Left hindlimb (tissue), 1 donor: ENCODE measurements around the gene BEST3.

ENCODE experiments used
- DNase-seq: peaks from one replicate; pipeline ENCODE4 v3.0.0-alpha.2; 2018

BEST3 gene

GRCh38 chr12:69698769-69699540 lies at the start of gene BEST3:
BEST3 (minus strand) TSS chr12:69699303; CDS start chr12:69697798, 1,505 bp downstream.
- DNase-seq = no peak

- no peak for DNase-seq
These were observed 45.0 kb upstream of the BEST3 start for GRCh38 chr12:69744109-69744508.

GRCh38 chr12:69739287-69740191 lies 40.4 kb upstream of the BEST3 start:
- DNase-seq = peak; percentile 45

GRCh38 chr12:69738351-69739286 lies 39.5 kb upstream of the BEST3 start, which contains the start of gene RAB3IP:
RAB3IP (plus strand) TSS chr12:69738860; CDS start chr12:69755409, 16,549 bp downstream.
- peak; percentile 90 for DNase-seq

GRCh38 chr12:69733638-69734037 lies 34.5 kb upstream of the BEST3 start:
- DNase-seq = no peak

- no peak for DNase-seq
These were observed 33.0 kb upstream of the BEST3 start for GRCh38 chr12:69732088-69732487.

GRCh38 chr12:69726922-69727321 lies 27.8 kb upstream of the BEST3 start:
- no peak for DNase-seq

- DNase-seq = no peak
These were observed 21.6 kb upstream of the BEST3 start for GRCh38 chr12:69720750-69721149.

- no peak for DNase-seq
These were observed 20.5 kb upstream of the BEST3 start for GRCh38 chr12:69719336-69720316.

GRCh38 chr12:69714542-69714941 lies 15.4 kb upstream of the BEST3 start:
- DNase-seq = no peak

- no peak for DNase-seq
These were observed 13.7 kb upstream of the BEST3 start for GRCh38 chr12:69712826-69713225.

GRCh38 chr12:69708649-69709048 lies 9.5 kb upstream of the BEST3 start:
- DNase-seq = no peak

- no peak for DNase-seq
These were observed 5.3 kb upstream of the BEST3 start for GRCh38 chr12:69704357-69704756.

GRCh38 chr12:69703146-69703642 lies 4.1 kb upstream of the BEST3 start:
- no peak for DNase-seq

GRCh38 chr12:69701826-69702225 lies 2.7 kb upstream of the BEST3 start:
- DNase-seq = no peak

- DNase-seq = no peak
These were observed 1.0 kb downstream of the BEST3 start for GRCh38 chr12:69698054-69698453.

GRCh38 chr12:69694123-69694522 lies 5.0 kb downstream of the BEST3 start:
- no peak for DNase-seq

GRCh38 chr12:69689638-69690037 lies 9.5 kb downstream of the BEST3 start:
- no peak for DNase-seq

- peak; percentile 73 for DNase-seq
These were observed 10.4 kb downstream of the BEST3 start for GRCh38 chr12:69688471-69689427.

GRCh38 chr12:69688021-69688420 lies 11.1 kb downstream of the BEST3 start:
- no peak for DNase-seq
